WTC11 (cell line): Measurements from ENCODE around the gene HBD. TPM values are rescaled to one million over a fixed set of nuclear protein-coding genes. Genes with fewer than 3 reads are reported as not detected.

Experiments used
- ATAC-seq: fragments of 200-7000 bp; cut with Tn5 transposase; 2 replicates; pipeline ENCODE4 v1.10.0; 2021; ENCODE audit warnings: mild to moderate bottlenecking, moderate library complexity
- CTCF ChIA-PET: fragments of 300-600 bp; sonication (Branson Sonifier 250); formaldehyde crosslinking; loops from one replicate; lab custom pipeline; 2021; ENCODE audit warnings: antibody characterized with exemption; lab: Charles Lee
- POLR2A ChIA-PET: fragments of 350-600 bp; sonication (Branson Sonifier 250); formaldehyde crosslinking; loops from one replicate; lab custom pipeline; 2021; ENCODE audit warnings: antibody characterized with exemption; lab: Charles Lee
- DNase-seq: peaks from one replicate; pipeline ENCODE4 v3.0.0; 2021; ENCODE audit warnings: low spot score
- H3K27ac Mint-ChIP-seq: 2 replicates; pipeline ENCODE4 v1.8.0; 2021; ENCODE audit warnings: mixed read lengths
- H3K27me3 Mint-ChIP-seq: 2 replicates; pipeline ENCODE4 v1.8.0; 2021; ENCODE audit warnings: low read depth, mild to moderate bottlenecking, moderate library complexity, mixed read lengths
- H3K36me3 Mint-ChIP-seq: 2 replicates; pipeline ENCODE4 v1.8.0; 2021; ENCODE audit warnings: mixed read lengths
- H3K4me1 Mint-ChIP-seq: 2 replicates; pipeline ENCODE4 v1.8.0; 2022; ENCODE audit warnings: mixed read lengths
- H3K4me3 Mint-ChIP-seq: 2 replicates; pipeline ENCODE4 v1.8.0; 2021; ENCODE audit warnings: mild to moderate bottlenecking, moderate library complexity, mixed read lengths
- H3K9me3 Mint-ChIP-seq: 2 replicates; pipeline ENCODE4 v1.8.0; 2021; ENCODE audit warnings: mixed read lengths
- ARID4B ChIP-seq: sonication (generic); formaldehyde crosslinking; IDR thresholded peaks from 2 replicates; pipeline ENCODE4 v1.8.0; 2023; ENCODE audit warnings: missing genetic modification reagents, mild to moderate bottlenecking, borderline replicate concordance
- CREB1 ChIP-seq: sonication (generic); formaldehyde crosslinking; IDR thresholded peaks from 2 replicates; pipeline ENCODE4 v1.8.0; 2023; ENCODE audit warnings: mild to moderate bottlenecking, missing genetic modification reagents
- CREM ChIP-seq: sonication (generic); formaldehyde crosslinking; IDR thresholded peaks from 2 replicates; pipeline ENCODE4 v1.8.1; 2022; ENCODE audit warnings: mild to moderate bottlenecking, missing genetic modification reagents, moderate library complexity
- ELF4 ChIP-seq: sonication (generic); formaldehyde crosslinking; IDR thresholded peaks from 2 replicates; pipeline ENCODE4 v1.8.1; 2022; ENCODE audit warnings: low read depth, mild to moderate bottlenecking, moderate library complexity, missing genetic modification reagents
- EMX1 ChIP-seq: fragments of 250-450 bp; sonication (Bioruptor Pico); IDR thresholded peaks from 2 replicates; pipeline ENCODE4 v1.8.0; 2021; ENCODE audit warnings: mild to moderate bottlenecking
- ETV6 ChIP-seq: sonication (generic); formaldehyde crosslinking; IDR thresholded peaks from 2 replicates; pipeline ENCODE4 v1.8.1; 2022; ENCODE audit warnings: mild to moderate bottlenecking, missing genetic modification reagents
- FOXJ3 ChIP-seq: sonication (generic); formaldehyde crosslinking; IDR thresholded peaks from 2 replicates; pipeline ENCODE4 v1.9.0; 2021; ENCODE audit warnings: missing genetic modification reagents, mild to moderate bottlenecking, borderline replicate concordance
- FOXK1 ChIP-seq: sonication (generic); formaldehyde crosslinking; IDR thresholded peaks from 2 replicates; pipeline ENCODE4 v1.8.0; 2022; ENCODE audit warnings: mild to moderate bottlenecking, moderate library complexity, missing genetic modification reagents
- GTF2I ChIP-seq: fragments of 250-450 bp; sonication (Bioruptor Pico); conservative IDR thresholded peaks from 2 replicates; pipeline ENCODE4 v1.4.0; 2021; ENCODE audit warnings: mild to moderate bottlenecking
- KAT7 ChIP-seq: sonication (generic); formaldehyde crosslinking; IDR thresholded peaks from 2 replicates; pipeline ENCODE4 v1.8.1; 2023; ENCODE audit warnings: missing genetic modification reagents, mild to moderate bottlenecking, borderline replicate concordance
- MXD4 ChIP-seq: fragments of 250-450 bp; sonication (Bioruptor Pico); IDR thresholded peaks from 2 replicates; pipeline ENCODE4 v1.8.0; 2021; ENCODE audit warnings: mild to moderate bottlenecking, moderate library complexity, borderline replicate concordance
- TCF7 ChIP-seq: sonication (generic); formaldehyde crosslinking; IDR thresholded peaks from 2 replicates; pipeline ENCODE4 v1.8.0; 2022; ENCODE audit warnings: mild to moderate bottlenecking, low read depth, missing genetic modification reagents, moderate library complexity
- TEAD4 ChIP-seq: sonication (generic); formaldehyde crosslinking; IDR thresholded peaks from 2 replicates; pipeline ENCODE4 v1.8.0; 2022; ENCODE audit warnings: mild to moderate bottlenecking, missing genetic modification reagents
- ZNF423 ChIP-seq: fragments of 250-450 bp; sonication (Bioruptor Pico); IDR thresholded peaks from 2 replicates; pipeline ENCODE4 v2.1.2; 2022; ENCODE audit warnings: mild to moderate bottlenecking, moderate library complexity
- total RNA-seq: library from RNA; stranded (reverse); gene quantifications from 3 replicates; pipeline ENCODE4 v1.2.3, GENCODE V29; 2021
- TF ChIP-seq, protein P1 (sequence below): sonication (generic); formaldehyde crosslinking; IDR thresholded peaks from 2 replicates; pipeline ENCODE4 v1.8.1; 2023; ENCODE audit warnings: mild to moderate bottlenecking, moderate library complexity, missing genetic modification reagents
- TF ChIP-seq, protein P2 (sequence below): sonication (generic); formaldehyde crosslinking; IDR thresholded peaks from 2 replicates; pipeline ENCODE4 v1.8.1; 2023; ENCODE audit warnings: mild to moderate bottlenecking, missing genetic modification reagents
- TF ChIP-seq, protein P3 (sequence below): sonication (generic); formaldehyde crosslinking; IDR thresholded peaks from 2 replicates; pipeline ENCODE4 v1.8.0; 2022; ENCODE audit warnings: mild to moderate bottlenecking, missing genetic modification reagents
- TF ChIP-seq, protein P4 (sequence below): sonication (generic); formaldehyde crosslinking; IDR thresholded peaks from 2 replicates; pipeline ENCODE4 v1.8.1; 2023; ENCODE audit warnings: mild to moderate bottlenecking, missing genetic modification reagents, moderate library complexity
- TF ChIP-seq, protein P5 (sequence below): sonication (generic); formaldehyde crosslinking; IDR thresholded peaks from 2 replicates; pipeline ENCODE4 v1.8.0; 2022; ENCODE audit warnings: mild to moderate bottlenecking, missing genetic modification reagents

HBD gene
- total RNA-seq, 1 experiment from 2014 or later, result not detected

DNA sequence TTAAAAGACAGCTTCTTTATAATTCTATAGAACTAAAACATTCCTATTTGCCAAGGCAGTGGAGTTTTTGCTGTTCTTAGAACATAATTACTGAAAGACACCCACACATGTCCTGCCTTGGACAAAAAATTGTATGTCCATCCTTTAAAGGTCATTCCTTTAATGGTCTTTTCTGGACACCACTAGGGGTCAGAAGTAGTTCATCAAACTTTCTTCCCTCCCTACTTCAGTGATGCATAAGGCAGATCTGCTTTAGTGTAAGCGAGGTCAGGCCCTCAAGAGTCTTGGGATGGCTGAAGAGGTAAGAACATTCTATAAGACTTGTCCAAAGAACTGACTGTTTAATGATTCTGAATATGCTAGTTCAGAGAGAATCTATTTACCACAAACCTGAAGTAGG is 29.5 kb downstream of the HBD start:
- no peak overlapping the region for H3K4me3 Mint-ChIP-seq
- no peak for DNase-seq
- peaks cover 9% of the 10 kb centered on the region for H3K4me1 Mint-ChIP-seq
- ATAC-seq, result peak; percentile 95
- H3K27me3 Mint-ChIP-seq, result no peaks in the 10 kb centered on the region
- no peak for TF ChIP-seq KAT7 (CRISPR knock-in tag)
- TF ChIP-seq ZNF423 (CRISPR knock-in tag), result no peak
- TF ChIP-seq, protein P1, sequence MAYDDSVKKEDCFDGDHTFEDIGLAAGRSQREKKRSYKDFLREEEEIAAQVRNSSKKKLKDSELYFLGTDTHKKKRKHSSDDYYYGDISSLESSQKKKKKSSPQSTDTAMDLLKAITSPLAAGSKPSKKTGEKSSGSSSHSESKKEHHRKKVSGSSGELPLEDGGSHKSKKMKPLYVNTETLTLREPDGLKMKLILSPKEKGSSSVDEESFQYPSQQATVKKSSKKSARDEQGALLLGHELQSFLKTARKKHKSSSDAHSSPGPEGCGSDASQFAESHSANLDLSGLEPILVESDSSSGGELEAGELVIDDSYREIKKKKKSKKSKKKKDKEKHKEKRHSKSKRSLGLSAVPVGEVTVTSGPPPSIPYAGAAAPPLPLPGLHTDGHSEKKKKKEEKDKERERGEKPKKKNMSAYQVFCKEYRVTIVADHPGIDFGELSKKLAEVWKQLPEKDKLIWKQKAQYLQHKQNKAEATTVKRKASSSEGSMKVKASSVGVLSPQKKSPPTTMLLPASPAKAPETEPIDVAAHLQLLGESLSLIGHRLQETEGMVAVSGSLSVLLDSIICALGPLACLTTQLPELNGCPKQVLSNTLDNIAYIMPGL (CRISPR knock-in tag), result no peak
- no peak for TF ChIP-seq CREB1 (CRISPR knock-in tag)
- no peak for TF ChIP-seq FOXJ3
- TF ChIP-seq CREM (CRISPR knock-in tag), result no peak
- TF ChIP-seq GTF2I (CRISPR knock-in tag), result no peak
- TF ChIP-seq FOXK1 (CRISPR knock-in tag), result no peak
- no peak for TF ChIP-seq MXD4 (CRISPR knock-in tag)
- no peak for TF ChIP-seq ETV6
- TF ChIP-seq, protein P2, sequence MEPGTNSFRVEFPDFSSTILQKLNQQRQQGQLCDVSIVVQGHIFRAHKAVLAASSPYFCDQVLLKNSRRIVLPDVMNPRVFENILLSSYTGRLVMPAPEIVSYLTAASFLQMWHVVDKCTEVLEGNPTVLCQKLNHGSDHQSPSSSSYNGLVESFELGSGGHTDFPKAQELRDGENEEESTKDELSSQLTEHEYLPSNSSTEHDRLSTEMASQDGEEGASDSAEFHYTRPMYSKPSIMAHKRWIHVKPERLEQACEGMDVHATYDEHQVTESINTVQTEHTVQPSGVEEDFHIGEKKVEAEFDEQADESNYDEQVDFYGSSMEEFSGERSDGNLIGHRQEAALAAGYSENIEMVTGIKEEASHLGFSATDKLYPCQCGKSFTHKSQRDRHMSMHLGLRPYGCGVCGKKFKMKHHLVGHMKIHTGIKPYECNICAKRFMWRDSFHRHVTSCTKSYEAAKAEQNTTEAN (CRISPR knock-in tag), result no peak
- TF ChIP-seq ELF4, result no peak
- no peak for TF ChIP-seq TCF7
- TF ChIP-seq, protein P3, sequence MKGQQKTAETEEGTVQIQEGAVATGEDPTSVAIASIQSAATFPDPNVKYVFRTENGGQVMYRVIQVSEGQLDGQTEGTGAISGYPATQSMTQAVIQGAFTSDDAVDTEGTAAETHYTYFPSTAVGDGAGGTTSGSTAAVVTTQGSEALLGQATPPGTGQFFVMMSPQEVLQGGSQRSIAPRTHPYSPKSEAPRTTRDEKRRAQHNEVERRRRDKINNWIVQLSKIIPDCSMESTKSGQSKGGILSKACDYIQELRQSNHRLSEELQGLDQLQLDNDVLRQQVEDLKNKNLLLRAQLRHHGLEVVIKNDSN (CRISPR knock-in tag), result no peak
- TF ChIP-seq, protein P4, sequence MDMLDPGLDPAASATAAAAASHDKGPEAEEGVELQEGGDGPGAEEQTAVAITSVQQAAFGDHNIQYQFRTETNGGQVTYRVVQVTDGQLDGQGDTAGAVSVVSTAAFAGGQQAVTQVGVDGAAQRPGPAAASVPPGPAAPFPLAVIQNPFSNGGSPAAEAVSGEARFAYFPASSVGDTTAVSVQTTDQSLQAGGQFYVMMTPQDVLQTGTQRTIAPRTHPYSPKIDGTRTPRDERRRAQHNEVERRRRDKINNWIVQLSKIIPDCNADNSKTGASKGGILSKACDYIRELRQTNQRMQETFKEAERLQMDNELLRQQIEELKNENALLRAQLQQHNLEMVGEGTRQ (CRISPR knock-in tag), result no peak
- no peak for TF ChIP-seq EMX1 (CRISPR knock-in tag)
- TF ChIP-seq, protein P5, sequence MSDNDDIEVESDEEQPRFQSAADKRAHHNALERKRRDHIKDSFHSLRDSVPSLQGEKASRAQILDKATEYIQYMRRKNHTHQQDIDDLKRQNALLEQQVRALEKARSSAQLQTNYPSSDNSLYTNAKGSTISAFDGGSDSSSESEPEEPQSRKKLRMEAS (CRISPR knock-in tag), result no peak
- no peak for TF ChIP-seq TEAD4 (CRISPR knock-in tag)
- TF ChIP-seq ARID4B (CRISPR knock-in tag), result no peak
- H3K9me3 Mint-ChIP-seq, result no peaks in the 10 kb centered on the region
- H3K36me3 Mint-ChIP-seq, result no peaks in the 10 kb centered on the region
- POLR2A ChIA-PET, result no interaction called here
- CTCF ChIA-PET, result no interaction called here
- H3K27ac Mint-ChIP-seq, result no peak overlapping the region
